ENCODE results near the gene PCDHA11.
"Not testable (repeated sequence)": the region's sequence is repeated elsewhere in the genome, so short reads cannot be mapped to it uniquely, and the experiment has no call there.

Gene PCDHA11

GRCh38 chr5:140835622-140836510 lies 32.9 kb upstream of the PCDHA11 start:
- no peak overlapping the region for H3K4me3 ChIP-seq (ENCODE audit: low read length)
- no peak overlapping the region for H3K9ac ChIP-seq (ENCODE audit: low read length)
- H3K4me1 ChIP-seq (ENCODE audit: control insufficient read depth, low read depth, low read length) = no peaks in the 10 kb centered on the region
- no peaks in the 10 kb centered on the region for H3K36me3 ChIP-seq (ENCODE audit: control insufficient read depth, low read depth, low read length)
- H3K27ac ChIP-seq (ENCODE audit: low read length) = no peak overlapping the region
- no peaks in the 10 kb centered on the region for H3K27me3 ChIP-seq (ENCODE audit: control insufficient read depth, insufficient read depth, low read length)
- H3K9me3 ChIP-seq (ENCODE audit: control insufficient read depth, low read depth, low read length) = peaks cover 6% of the 10 kb centered on the region

- Histone ChIP-seq H3K4me1 (ENCODE audit: control insufficient read depth, low read depth, low read length) (no peaks in the 10 kb centered on the region), H3K9me3 (ENCODE audit: control insufficient read depth, low read depth, low read length) (no peaks in the 10 kb centered on the region), H3K27ac (ENCODE audit: low read length) (no peak within 1 kb of the TSS), H3K36me3 (ENCODE audit: control insufficient read depth, low read depth, low read length) (no peaks in the 10 kb centered on the region), H3K4me3 (ENCODE audit: low read length) (peak within 1 kb of the TSS; percentile 37), H3K9ac (ENCODE audit: low read length) (no peak within 1 kb of the TSS), H3K27me3 (ENCODE audit: control insufficient read depth, insufficient read depth, low read length) (no peaks in the 10 kb centered on the region)
These were observed 27.5 kb upstream of the PCDHA11 start, which contains the start of gene PCDHA8 for GRCh38 chr5:140840978-140841962. PCDHA8 (plus strand) TSS chr5:140841187; CDS start chr5:140841322, 135 bp downstream.

- Histone ChIP-seq H3K9me3 (ENCODE audit: control insufficient read depth, low read depth, low read length) (no peaks in the 10 kb centered on the region), H3K9ac (ENCODE audit: low read length) (no peak overlapping the region), H3K4me3 (ENCODE audit: low read length) (no peak overlapping the region), H3K4me1 (ENCODE audit: control insufficient read depth, low read depth, low read length) (no peaks in the 10 kb centered on the region), H3K36me3 (ENCODE audit: control insufficient read depth, low read depth, low read length) (no peaks in the 10 kb centered on the region), H3K27me3 (ENCODE audit: control insufficient read depth, insufficient read depth, low read length) (no peaks in the 10 kb centered on the region), H3K27ac (ENCODE audit: low read length) (no peak overlapping the region)
These were observed 25.7 kb upstream of the PCDHA11 start for GRCh38 chr5:140842798-140843733.

GRCh38 chr5:140848139-140849102 lies 20.3 kb upstream of the PCDHA11 start, which contains the start of gene PCDHA9:
PCDHA9 (plus strand) TSS chr5:140848382; CDS start chr5:140848496, 114 bp downstream.
- not testable (repeated sequence) for H3K36me3 ChIP-seq (ENCODE audit: control insufficient read depth, low read depth, low read length); H3K27ac ChIP-seq (ENCODE audit: low read length); H3K4me1 ChIP-seq (ENCODE audit: control insufficient read depth, low read depth, low read length); H3K27me3 ChIP-seq (ENCODE audit: control insufficient read depth, insufficient read depth, low read length); H3K9ac ChIP-seq (ENCODE audit: low read length); H3K9me3 ChIP-seq (ENCODE audit: control insufficient read depth, low read depth, low read length); H3K4me3 ChIP-seq (ENCODE audit: low read length)

- not testable (repeated sequence) for H3K4me3 ChIP-seq (ENCODE audit: low read length); H3K9ac ChIP-seq (ENCODE audit: low read length); H3K4me1 ChIP-seq (ENCODE audit: control insufficient read depth, low read depth, low read length); H3K27ac ChIP-seq (ENCODE audit: low read length); H3K27me3 ChIP-seq (ENCODE audit: control insufficient read depth, insufficient read depth, low read length); H3K9me3 ChIP-seq (ENCODE audit: control insufficient read depth, low read depth, low read length); H3K36me3 ChIP-seq (ENCODE audit: control insufficient read depth, low read depth, low read length)
These were observed 18.7 kb upstream of the PCDHA11 start for GRCh38 chr5:140849831-140850634.

GRCh38 chr5:140855772-140856674 lies 12.7 kb upstream of the PCDHA11 start, which contains the start of gene PCDHA10:
PCDHA10 (plus strand) TSS chr5:140855897; CDS start chr5:140856049, 152 bp downstream.
- Histone ChIP-seq H3K27ac (ENCODE audit: low read length) (no peak within 1 kb of the TSS), H3K9me3 (ENCODE audit: control insufficient read depth, low read depth, low read length) (no peaks in the 10 kb centered on the region), H3K4me3 (ENCODE audit: low read length) (peak within 1 kb of the TSS; percentile 17), H3K27me3 (ENCODE audit: control insufficient read depth, insufficient read depth, low read length) (no peaks in the 10 kb centered on the region), H3K36me3 (ENCODE audit: control insufficient read depth, low read depth, low read length) (no peaks in the 10 kb centered on the region), H3K9ac (ENCODE audit: low read length) (peak within 1 kb of the TSS; percentile 36), H3K4me1 (ENCODE audit: control insufficient read depth, low read depth, low read length) (no peaks in the 10 kb centered on the region)

GRCh38 chr5:140857177-140857986 lies 11.4 kb upstream of the PCDHA11 start:
- Histone ChIP-seq H3K27ac (ENCODE audit: low read length) (no peak overlapping the region), H3K4me1 (ENCODE audit: control insufficient read depth, low read depth, low read length) (no peaks in the 10 kb centered on the region), H3K27me3 (ENCODE audit: control insufficient read depth, insufficient read depth, low read length) (no peaks in the 10 kb centered on the region), H3K36me3 (ENCODE audit: control insufficient read depth, low read depth, low read length) (no peaks in the 10 kb centered on the region), H3K9ac (ENCODE audit: low read length) (no peak overlapping the region), H3K4me3 (ENCODE audit: low read length) (no peak overlapping the region), H3K9me3 (ENCODE audit: control insufficient read depth, low read depth, low read length) (no peaks in the 10 kb centered on the region)

GRCh38 chr5:140857987-140858240 lies 10.8 kb upstream of the PCDHA11 start:
- Histone ChIP-seq H3K4me1 (ENCODE audit: control insufficient read depth, low read depth, low read length) (no peaks in the 10 kb centered on the region), H3K36me3 (ENCODE audit: control insufficient read depth, low read depth, low read length) (no peaks in the 10 kb centered on the region), H3K27ac (ENCODE audit: low read length) (no peak overlapping the region), H3K4me3 (ENCODE audit: low read length) (no peak overlapping the region), H3K9ac (ENCODE audit: low read length) (no peak overlapping the region), H3K27me3 (ENCODE audit: control insufficient read depth, insufficient read depth, low read length) (no peaks in the 10 kb centered on the region), H3K9me3 (ENCODE audit: control insufficient read depth, low read depth, low read length) (no peaks in the 10 kb centered on the region)

Data from iPS-18a (cell line).